Right forelimb (tissue), 1 donor: ENCODE results near the gene STRA6.
A peak's percentile ranks its signal among the peaks of the same experiment; 100 is the strongest.

Source experiments
- DNase-seq: peaks from one replicate; pipeline ENCODE4 v3.0.0-alpha.2; 2018

STRA6 gene

GRCh38 chr15:74130849-74131627, 71.5 kb downstream of the STRA6 start:
- no peak for DNase-seq

- peak; percentile 69 for DNase-seq
Observed at GRCh38 chr15:74130155-74130848, 72.3 kb downstream of the STRA6 start, which contains the start of gene ISLR2. TSS of gene ISLR2 (plus strand) at chr15:74130586. CDS start at chr15:74132755, 2,169 bp downstream.

- DNase-seq = peak; percentile 62
Observed at GRCh38 chr15:74129586-74130154, 72.9 kb downstream of the STRA6 start.
